Uterus (tissue), 4 donors: ENCODE measurements around the gene MYBBP1A. TPM values are rescaled to one million over a fixed set of nuclear protein-coding genes. Genes with fewer than 3 reads are reported as not detected.
"Not testable (repeated sequence)": the region's sequence is repeated elsewhere in the genome, so short reads cannot be mapped to it uniquely, and the experiment has no call there.

Experiments
- DNase-seq, 2 donors: peaks; one replicate each; pipeline ENCODE4 v3.0.0-alpha.2; 2019 to 2020
- H3K27ac ChIP-seq, 2 donors: fragments of 200-600 bp; sonication (generic); 1 replicate in 1 of 2; 2 replicates in 1 of 2; pipeline ENCODE4 v1.5.1; 2016 to 2018
- H3K27me3 ChIP-seq, 2 donors: fragments of 200-600 bp; sonication (generic); one replicate each; pipeline ENCODE4 v1.5.1; 2018 to 2019; ENCODE audit warnings: control low read depth in 1 of 2
- H3K36me3 ChIP-seq, 2 donors: fragments of 200-600 bp; sonication (generic); one replicate each; pipeline ENCODE4 v1.5.1; 2019; ENCODE audit warnings: control low read depth in 1 of 2
- H3K4me1 ChIP-seq, 2 donors: fragments of 200-600 bp; sonication (generic); one replicate each; pipeline ENCODE4 v1.5.1; 2018 to 2019; ENCODE audit warnings: control low read depth in 1 of 2
- H3K4me3 ChIP-seq, 2 donors: fragments of 200-600 bp; sonication (generic); 1 replicate in 1 of 2; 2 replicates in 1 of 2; pipeline ENCODE4 v1.5.1; 2018 to 2019; ENCODE audit warnings: mild to moderate bottlenecking in 1 of 2
- H3K9me3 ChIP-seq, 2 donors: fragments of 200-600 bp; sonication (generic); one replicate each; pipeline ENCODE4 v1.5.1; 2019; ENCODE audit warnings: control low read depth in 1 of 2
- POLR2A ChIP-seq, 2 donors: fragments of 450-650 bp; IDR thresholded peaks; one replicate each; pipeline ENCODE4 v1.6.1; 2016; ENCODE audit warnings: antibody characterized with exemption in 2 of 2, mild to moderate bottlenecking in 1 of 2, moderate library complexity in 1 of 2
- intact Hi-C: fragments of 100-400 bp; cut with DNase I; formaldehyde crosslinking; loops from one replicate; pipeline ENCODE4 v1.15.1; 2023; ENCODE audit warnings: low total_unique reads
- total RNA-seq, 4 donors: library from RNA; depleted of rRNA in 3 of 4; stranded (reverse); fragments of >200 nt in 3 of 4; gene quantifications; one replicate each; pipeline versions ENCODE4 v1.1.0 to v1.2.4, GENCODE V29; 2014 to 2023
- TF ChIP-seq, protein P1 (sequence below), 4 experiments: fragments of 200-600 bp in 2 of 4; fragments of 450-650 bp in 2 of 4; sonication (generic) in 2 of 4; IDR thresholded peaks; one replicate each; pipeline ENCODE4 v1.5.1; 2016 to 2019; ENCODE audit warnings: antibody characterized with exemption in 4 of 4, mild to moderate bottlenecking in 2 of 4, moderate library complexity in 1 of 4
- donor health status: DM: yes; HTN: yes; CAD: no.

MYBBP1A gene
- total RNA-seq, 4 donors from 2014 or later: 10.9 to 64.7 (median 25.2) TPM

DNA sequence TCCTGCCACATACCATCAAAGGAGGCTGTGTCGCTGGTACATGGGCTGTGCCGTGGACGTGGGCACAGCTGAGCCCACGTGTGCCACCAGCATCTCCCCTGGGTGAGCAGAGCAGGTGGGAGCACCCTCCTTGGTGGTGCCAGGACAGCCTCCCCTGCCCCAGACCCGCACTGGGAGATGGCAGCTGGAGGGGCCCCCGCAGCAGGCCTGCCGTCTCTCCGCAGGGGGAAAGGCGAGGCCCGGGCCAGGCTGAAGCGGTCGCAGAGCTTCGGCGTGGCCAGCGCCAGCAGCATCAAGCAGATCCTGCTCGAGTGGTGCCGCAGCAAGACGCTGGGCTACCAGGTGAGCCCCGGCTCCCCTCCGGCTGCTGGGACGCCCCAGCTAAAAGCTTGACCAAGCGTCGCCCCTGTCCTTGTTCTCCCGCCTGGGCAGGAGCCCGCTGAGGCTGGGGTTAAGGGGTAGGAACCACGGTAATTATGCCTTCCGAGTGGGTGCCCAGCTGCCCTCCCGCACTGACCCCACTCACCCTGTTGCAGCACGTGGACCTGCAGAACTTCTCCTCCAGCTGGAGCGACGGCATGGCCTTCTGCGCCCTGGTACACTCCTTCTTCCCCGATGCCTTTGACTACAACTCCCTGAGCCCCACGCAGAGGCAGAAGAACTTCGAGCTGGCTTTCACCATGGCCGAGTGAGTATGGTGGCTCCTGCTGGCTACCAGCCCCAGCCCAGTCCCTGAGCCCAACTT lies 41.6 kb upstream of the MYBBP1A start:
- DNase-seq: no peak
- no peaks in the 10 kb centered on the region for H3K9me3 ChIP-seq
- TF ChIP-seq, protein P1, sequence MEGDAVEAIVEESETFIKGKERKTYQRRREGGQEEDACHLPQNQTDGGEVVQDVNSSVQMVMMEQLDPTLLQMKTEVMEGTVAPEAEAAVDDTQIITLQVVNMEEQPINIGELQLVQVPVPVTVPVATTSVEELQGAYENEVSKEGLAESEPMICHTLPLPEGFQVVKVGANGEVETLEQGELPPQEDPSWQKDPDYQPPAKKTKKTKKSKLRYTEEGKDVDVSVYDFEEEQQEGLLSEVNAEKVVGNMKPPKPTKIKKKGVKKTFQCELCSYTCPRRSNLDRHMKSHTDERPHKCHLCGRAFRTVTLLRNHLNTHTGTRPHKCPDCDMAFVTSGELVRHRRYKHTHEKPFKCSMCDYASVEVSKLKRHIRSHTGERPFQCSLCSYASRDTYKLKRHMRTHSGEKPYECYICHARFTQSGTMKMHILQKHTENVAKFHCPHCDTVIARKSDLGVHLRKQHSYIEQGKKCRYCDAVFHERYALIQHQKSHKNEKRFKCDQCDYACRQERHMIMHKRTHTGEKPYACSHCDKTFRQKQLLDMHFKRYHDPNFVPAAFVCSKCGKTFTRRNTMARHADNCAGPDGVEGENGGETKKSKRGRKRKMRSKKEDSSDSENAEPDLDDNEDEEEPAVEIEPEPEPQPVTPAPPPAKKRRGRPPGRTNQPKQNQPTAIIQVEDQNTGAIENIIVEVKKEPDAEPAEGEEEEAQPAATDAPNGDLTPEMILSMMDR (IDR thresholded peaks at IDR 0.05): no peak
- no peak for TF ChIP-seq POLR2A (IDR thresholded peaks at IDR 0.05)
- intact Hi-C loops: no loop called here
- no peaks in the 10 kb centered on the region for H3K27me3 ChIP-seq
- no peak overlapping the region for H3K4me3 ChIP-seq
- no peaks in the 10 kb centered on the region for H3K36me3 ChIP-seq
- peaks cover 0 to 16% of the 10 kb centered on the region in 2 donors for H3K4me1 ChIP-seq
- H3K27ac ChIP-seq: no peak overlapping the region

DNA sequence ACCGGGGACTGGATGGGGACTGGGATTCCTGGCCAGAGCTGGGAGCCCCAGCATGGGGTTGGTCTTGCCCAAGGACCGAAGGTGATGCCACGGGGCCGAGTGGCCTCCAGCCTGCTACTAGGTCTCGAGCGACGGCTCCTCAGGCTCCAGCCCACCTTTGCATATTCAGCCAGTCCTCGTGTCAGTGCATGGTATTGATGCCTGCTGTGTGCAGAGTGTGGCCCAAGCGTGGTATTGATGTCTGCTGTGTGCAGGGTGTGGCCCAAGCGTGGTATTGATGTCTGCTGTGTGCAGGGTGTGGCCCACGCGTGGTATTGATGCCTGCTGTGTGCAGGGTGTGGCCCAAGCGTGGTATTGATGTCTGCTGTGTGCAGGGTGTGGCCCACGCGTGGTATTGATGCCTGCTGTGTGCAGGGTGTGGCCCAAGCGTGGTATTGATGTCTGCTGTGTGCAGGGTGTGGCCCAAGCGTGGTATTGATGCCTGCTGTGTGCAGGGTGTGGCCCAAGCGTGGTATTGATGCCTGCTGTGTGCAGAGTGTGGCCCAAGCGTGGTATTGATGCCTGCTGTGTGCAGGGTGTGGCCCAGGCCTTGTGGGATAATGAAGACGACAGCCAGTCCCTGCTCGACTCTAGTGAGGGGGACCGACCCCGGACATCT lies 40.6 kb upstream of the MYBBP1A start:
- H3K27me3 ChIP-seq, H3K27ac ChIP-seq, intact Hi-C loops, H3K36me3 ChIP-seq, H3K4me3 ChIP-seq, H3K9me3 ChIP-seq, DNase-seq: not testable (repeated sequence)
- peaks cover 0 to 16% of the 10 kb centered on the region in 2 donors for H3K4me1 ChIP-seq

DNA sequence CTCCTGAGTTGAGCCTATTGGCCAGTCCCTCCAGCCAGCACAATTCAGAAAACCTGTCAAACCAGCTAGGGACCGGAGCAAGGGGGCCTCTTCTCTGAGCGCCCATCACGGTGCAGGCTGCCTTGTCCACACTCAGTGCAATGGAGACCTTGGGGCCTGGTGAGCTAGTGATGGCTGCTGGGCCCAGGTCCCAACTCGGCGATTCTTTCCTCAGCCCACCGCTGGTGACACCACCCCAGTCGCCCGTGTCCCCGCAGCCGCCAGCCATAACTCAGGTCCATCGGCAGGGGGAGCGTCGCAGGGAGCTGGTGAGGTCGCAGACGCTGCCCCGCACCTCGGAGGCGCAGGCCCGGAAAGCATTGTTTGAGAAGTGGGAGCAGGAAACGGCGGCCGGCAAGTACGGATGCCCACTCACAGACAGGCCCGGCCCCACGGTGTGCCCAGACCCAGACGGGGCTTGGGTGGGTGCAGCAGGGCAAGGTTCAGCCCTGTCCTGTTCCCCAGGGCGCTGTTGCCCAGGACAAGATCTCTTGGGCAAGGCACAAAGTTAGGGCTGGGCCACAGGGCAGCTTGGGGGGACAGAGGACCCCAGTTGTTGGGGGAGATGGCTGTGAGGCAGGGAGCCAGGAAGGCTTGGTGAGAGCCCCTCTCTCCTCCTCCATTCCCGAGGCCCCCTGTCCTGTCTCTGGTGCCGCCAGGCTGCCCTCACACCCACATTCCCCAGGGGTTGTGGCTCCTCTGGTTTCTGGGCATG lies 39.9 kb upstream of the MYBBP1A start:
- Histone ChIP-seq H3K4me1 (peaks cover 0 to 14% of the 10 kb centered on the region in 2 donors), H3K36me3 (no peaks in the 10 kb centered on the region), H3K4me3 (no peak overlapping the region), H3K27ac (no peak overlapping the region), H3K27me3 (no peaks in the 10 kb centered on the region), H3K9me3 (no peaks in the 10 kb centered on the region)
- DNase-seq: no peak
- no peak for TF ChIP-seq POLR2A (IDR thresholded peaks at IDR 0.05)
- TF ChIP-seq, protein P1 (IDR thresholded peaks at IDR 0.05): no peak
- intact Hi-C loops: no loop called here

DNA sequence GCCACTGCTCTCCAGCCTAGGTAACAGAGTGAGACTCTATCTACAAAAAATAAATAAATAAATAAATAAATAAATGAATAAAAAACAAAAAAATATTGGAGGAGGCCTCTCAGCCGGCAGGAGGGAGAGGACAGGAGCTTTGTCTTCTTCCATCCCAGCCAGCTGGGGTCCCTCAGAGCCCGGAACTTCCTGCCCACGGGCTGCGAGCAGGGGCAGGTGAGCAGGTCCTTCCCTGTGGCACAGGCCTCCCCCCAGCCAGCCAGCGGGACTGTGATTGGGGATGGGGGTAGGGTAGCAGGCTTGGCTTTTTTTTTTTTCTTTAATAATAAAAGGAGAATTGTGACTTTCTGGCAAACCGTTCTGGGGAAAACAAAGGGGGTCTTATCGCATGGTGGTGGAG lies 39.2 kb upstream of the MYBBP1A start:
- Histone ChIP-seq H3K4me1 (peaks cover 0 to 8% of the 10 kb centered on the region in 2 donors), H3K36me3 (no peaks in the 10 kb centered on the region), H3K27ac (no peak overlapping the region), H3K4me3 (no peak overlapping the region), H3K9me3 (no peaks in the 10 kb centered on the region), H3K27me3 (no peaks in the 10 kb centered on the region)
- no peak for DNase-seq
- intact Hi-C loops: no loop called here
- TF ChIP-seq, protein P1 (IDR thresholded peaks at IDR 0.05): no peak
- no peak for TF ChIP-seq POLR2A (IDR thresholded peaks at IDR 0.05)

DNA sequence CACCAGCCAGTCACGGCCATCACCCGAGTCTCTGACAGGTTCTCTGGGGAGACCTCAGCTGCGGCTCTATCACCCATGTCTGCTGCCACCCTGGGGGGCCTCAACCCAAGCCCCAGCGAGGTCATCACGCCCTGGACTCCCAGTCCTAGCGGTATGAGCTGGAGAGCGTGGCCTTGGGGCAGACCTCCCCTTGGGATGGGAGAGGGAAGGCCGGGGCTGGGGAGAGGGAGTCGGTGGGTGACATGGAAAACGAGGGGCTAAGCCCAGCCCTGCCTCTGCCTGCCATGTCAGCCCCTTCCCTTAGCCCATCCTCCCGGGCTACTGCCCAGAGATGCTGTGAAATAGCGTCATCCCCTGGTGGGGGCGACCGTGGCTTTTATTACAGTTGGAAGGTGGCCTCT lies 37.8 kb upstream of the MYBBP1A start:
- TF ChIP-seq POLR2A (IDR thresholded peaks at IDR 0.05): no peak
- TF ChIP-seq, protein P1 (IDR thresholded peaks at IDR 0.05): no peak
- Histone ChIP-seq H3K4me3 (no peak overlapping the region), H3K36me3 (no peaks in the 10 kb centered on the region), H3K27ac (no peak overlapping the region), H3K9me3 (no peaks in the 10 kb centered on the region), H3K4me1 (no peaks in the 10 kb centered on the region), H3K27me3 (no peaks in the 10 kb centered on the region)
- DNase-seq: no peak
- intact Hi-C loops: no loop called here
